Activated CD4-positive, alpha-beta T cell treated with anti-CD3 and anti-CD28 coated beads for 36 hours (primary cell): ENCODE measurements around the gene KDM2B. TPM values are rescaled to one million over a fixed set of nuclear protein-coding genes. Genes with fewer than 3 reads are reported as not detected.
A peak's percentile ranks its signal among the peaks of the same experiment; 100 is the strongest.
"Not testable (repeated sequence)": the region's sequence is repeated elsewhere in the genome, so short reads cannot be mapped to it uniquely, and the experiment has no call there.

Source experiments
- ATAC-seq: fragments of 200-7000 bp; cut with Tn5 transposase; one replicate; pipeline ENCODE4 v1.10.0; 2021; ENCODE audit warnings: mild to moderate bottlenecking, moderate library complexity
- CTCF ChIA-PET: fragments of 350-600 bp; sonication (Branson Sonifier 250); formaldehyde crosslinking; loops from one replicate; lab custom pipeline; 2021; ENCODE audit warnings: antibody characterized with exemption; lab: Charles Lee
- POLR2A ChIA-PET: fragments of 350-600 bp; sonication (Branson Sonifier 250); formaldehyde crosslinking; loops from one replicate; lab custom pipeline; 2021; ENCODE audit warnings: antibody characterized with exemption, inconsistent platforms; lab: Charles Lee
- DNase-seq: peaks from one replicate; pipeline ENCODE4 v3.0.0-alpha.2; 2020
- H3K27ac Mint-ChIP-seq: one replicate; pipeline ENCODE4 v1.8.0; 2021; ENCODE audit warnings: mixed read lengths
- H3K27me3 Mint-ChIP-seq: one replicate; pipeline ENCODE4 v1.8.0; 2021; ENCODE audit warnings: mixed read lengths
- H3K36me3 Mint-ChIP-seq: one replicate; pipeline ENCODE4 v1.8.0; 2021; ENCODE audit warnings: low read depth, mixed read lengths
- H3K4me1 Mint-ChIP-seq: one replicate; pipeline ENCODE4 v1.8.0; 2021; ENCODE audit warnings: mixed read lengths
- H3K4me3 Mint-ChIP-seq: one replicate; pipeline ENCODE4 v1.8.0; 2021; ENCODE audit warnings: mild to moderate bottlenecking, moderate library complexity, mixed read lengths
- H3K9me3 Mint-ChIP-seq: one replicate; pipeline ENCODE4 v1.8.0; 2021; ENCODE audit warnings: low read depth, mixed read lengths
- intact Hi-C, 2 experiments: fragments of 100-400 bp; cut with DNase I in 1 of 2; cut with micrococcal nuclease in 1 of 2; formaldehyde crosslinking; loops; one replicate each; pipeline versions ENCODE4 v1.14.2 to v1.15.1; 2022 to 2024; cut with DNase I, micrococcal nuclease
- total RNA-seq, 2 experiments: library from RNA; stranded (reverse); gene quantifications; one replicate each; pipeline ENCODE4 v1.2.3, GENCODE V29; 2021

The KDM2B gene
- total RNA-seq, 2 experiments from 2014 or later: 39.2 to 48.7 TPM

DNA sequence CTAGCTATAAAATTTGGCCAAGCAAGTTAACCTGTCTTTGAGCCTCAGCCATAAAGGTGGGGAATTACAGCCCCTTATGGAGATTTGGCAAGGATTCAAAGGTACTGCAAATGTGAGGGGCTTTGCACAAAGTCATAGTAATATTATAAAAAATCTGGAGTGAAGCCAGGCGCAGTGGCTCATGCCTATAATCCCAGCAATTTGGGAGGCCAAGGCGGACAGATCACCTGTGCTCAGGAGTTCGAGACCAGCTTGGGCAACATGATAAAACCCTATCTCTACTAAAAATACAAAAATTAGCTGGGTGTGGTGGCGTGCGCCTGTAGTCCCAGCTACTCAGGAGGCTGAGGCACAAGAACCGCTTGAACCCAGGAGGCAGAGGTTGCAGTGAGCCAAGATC lies 4.1 kb upstream of the KDM2B start:
- POLR2A ChIA-PET, H3K4me3 Mint-ChIP-seq, DNase-seq, H3K27ac Mint-ChIP-seq, H3K9me3 Mint-ChIP-seq, H3K27me3 Mint-ChIP-seq, ATAC-seq, H3K36me3 Mint-ChIP-seq: not testable (repeated sequence)
- intact Hi-C loops: loop anchor here in 1 of 2 experiments (10.0 kb wide), 1 partner anchor 500 kb away; no protein-coding TSS in a partner anchor
- peaks cover 21% of the 10 kb centered on the region for H3K4me1 Mint-ChIP-seq
- CTCF ChIA-PET: interaction anchor here (1.0 to 1.3 kb wide), 2 partner anchors 42 to 102 kb away, joined by 3 to 4 read pairs; no protein-coding TSS in a partner anchor

DNA sequence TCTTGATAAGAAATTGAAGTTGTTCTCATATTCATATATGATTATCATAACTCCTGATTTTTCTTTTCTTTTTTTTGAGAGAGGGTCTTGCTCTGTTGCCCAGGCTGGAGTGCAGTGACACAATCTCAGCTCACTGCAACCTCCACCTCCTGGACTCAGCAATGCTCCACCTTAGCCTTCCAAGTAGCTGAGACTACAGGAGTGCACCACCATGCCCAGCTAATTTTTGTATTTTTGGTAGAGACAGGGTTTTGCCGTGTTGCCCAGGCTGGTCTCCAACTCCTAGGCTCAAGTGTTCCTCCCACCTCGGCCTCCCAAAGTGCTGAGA lies 2.5 kb upstream of the KDM2B start:
- not testable (repeated sequence) for H3K36me3 Mint-ChIP-seq, H3K27ac Mint-ChIP-seq, H3K4me3 Mint-ChIP-seq, ATAC-seq, DNase-seq, H3K27me3 Mint-ChIP-seq, H3K9me3 Mint-ChIP-seq
- H3K4me1 Mint-ChIP-seq: peaks cover 19% of the 10 kb centered on the region
- POLR2A ChIA-PET: interaction anchor here (0.6 kb wide), 1 partner anchor 15 kb away, joined by 3 read pairs; no protein-coding TSS in a partner anchor
- intact Hi-C loops: loop anchor here in 1 of 2 experiments (10.0 kb wide), 1 partner anchor 502 kb away; no protein-coding TSS in a partner anchor
- CTCF ChIA-PET: interaction anchor here (1.2 kb wide), 1 partner anchor 31 kb away, joined by 3 read pairs; no protein-coding TSS in a partner anchor

DNA sequence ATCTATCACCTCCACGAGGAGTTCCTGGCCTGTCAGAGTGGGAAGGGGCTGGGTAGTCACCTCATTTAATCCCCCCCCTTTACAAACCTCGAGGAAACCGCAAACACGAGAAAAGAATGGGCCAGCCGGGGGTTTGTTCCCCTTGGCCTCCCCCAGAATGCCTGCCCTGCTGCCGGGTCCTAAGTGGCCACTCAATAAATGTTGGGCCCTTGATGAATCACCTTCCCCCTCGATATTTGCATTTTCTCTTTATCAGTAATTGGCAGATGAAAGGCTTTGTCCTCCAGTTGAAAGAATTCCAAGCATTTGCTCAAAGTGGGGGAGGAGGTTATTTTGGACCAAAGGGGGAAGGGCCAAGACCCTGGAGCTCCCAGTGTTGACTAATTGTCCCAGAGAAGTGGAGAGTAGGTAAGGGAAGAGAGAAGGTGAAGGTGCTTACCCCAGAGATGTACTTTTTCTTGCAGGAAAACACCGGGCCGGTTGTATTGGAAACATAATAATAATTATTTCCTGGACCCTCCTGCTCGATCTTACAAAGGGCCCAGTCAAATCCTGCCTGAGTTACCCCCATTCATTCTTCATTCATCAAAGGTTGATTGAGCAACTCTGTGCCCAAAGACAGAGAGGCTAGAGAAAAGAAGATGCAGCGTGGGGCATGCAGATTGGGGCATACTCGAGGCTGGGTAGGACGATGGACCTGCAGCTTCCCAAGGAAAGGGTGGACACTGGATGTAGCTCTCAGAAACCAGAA lies 1.9 kb upstream of the KDM2B start:
- no peaks in the 10 kb centered on the region for H3K9me3 Mint-ChIP-seq
- H3K4me3 Mint-ChIP-seq: peak overlapping the region; percentile 19
- POLR2A ChIA-PET: interaction anchor here (0.6 kb wide), 1 partner anchor 14 kb away, joined by 3 read pairs; no protein-coding TSS in a partner anchor
- H3K4me1 Mint-ChIP-seq: peaks cover 19% of the 10 kb centered on the region
- no peaks in the 10 kb centered on the region for H3K27me3 Mint-ChIP-seq
- H3K27ac Mint-ChIP-seq: peak overlapping the region; percentile 8
- CTCF ChIA-PET: interaction anchor here (0.7 to 1.2 kb wide), 2 partner anchors 30 to 229 kb away, joined by 3 to 4 read pairs; no protein-coding TSS in a partner anchor
- no peak for ATAC-seq
- no peaks in the 10 kb centered on the region for H3K36me3 Mint-ChIP-seq
- intact Hi-C loops: loop anchor here in 1 of 2 experiments (10.0 kb wide), 1 partner anchor 502 kb away; no protein-coding TSS in a partner anchor
- no peak for DNase-seq

DNA sequence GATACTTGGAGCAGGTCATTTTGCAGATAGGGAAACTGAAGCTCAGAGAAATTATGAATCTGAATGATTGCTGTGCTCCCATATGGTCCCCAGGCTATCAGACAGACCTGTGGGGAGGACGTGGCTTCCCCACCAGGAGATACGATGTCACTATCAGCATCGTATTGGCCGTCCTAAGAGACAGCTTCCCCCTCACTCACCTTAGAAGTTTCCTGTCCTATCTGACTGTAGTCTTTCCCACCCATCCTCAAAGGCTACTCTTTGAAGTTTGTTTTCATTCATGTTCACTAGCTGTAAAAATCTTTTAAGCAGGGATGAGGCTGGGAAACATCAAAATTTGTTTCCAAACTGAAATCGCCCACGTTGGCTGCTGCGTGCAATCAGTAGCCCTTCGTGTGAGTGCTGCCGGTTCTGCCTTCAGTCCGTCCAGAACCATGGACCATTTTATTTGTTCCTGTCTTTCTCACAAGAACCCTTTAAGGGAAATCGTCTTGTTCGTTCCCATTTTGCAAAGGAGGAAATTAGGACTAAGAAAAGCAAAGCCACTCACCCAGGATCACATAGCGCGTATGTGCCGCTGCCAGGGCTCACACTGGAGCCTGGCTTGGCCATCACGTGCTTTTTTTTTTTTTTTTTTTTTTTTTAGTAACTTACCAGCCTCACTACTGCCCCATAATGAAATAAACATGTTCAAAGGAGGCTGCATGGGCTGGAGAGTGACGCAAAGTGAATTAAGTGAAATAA lies 1.0 kb upstream of the KDM2B start:
- ChIA-PET POLR2A (interaction anchor here (0.6 to 1.0 kb wide), 4 partner anchors 10 to 945 kb away, joined by 3 to 4 read pairs (median 3); partner anchors contain the start of gene RSRC2), CTCF (interaction anchor here (0.9 to 1.2 kb wide), 3 partner anchors 18 to 46 kb away, joined by 3 to 5 read pairs (median 4); no protein-coding TSS in a partner anchor)
- DNase-seq (no peak), ATAC-seq (no peak)
- Mint-ChIP-seq H3K27ac (peak overlapping the region; percentile 71), H3K9me3 (no peaks in the 10 kb centered on the region), H3K27me3 (no peaks in the 10 kb centered on the region), H3K4me1 (peaks cover 24% of the 10 kb centered on the region), H3K4me3 (peak overlapping the region; percentile 83), H3K36me3 (no peaks in the 10 kb centered on the region)
- intact Hi-C loops: loop anchor here (1.0 to 10.0 kb wide), 6 partner anchors 8 to 503 kb away; partner anchors contain the start of genes CAMKK2 (in 1 of the 2) and ORAI1 (in 1 of the 2)

DNA sequence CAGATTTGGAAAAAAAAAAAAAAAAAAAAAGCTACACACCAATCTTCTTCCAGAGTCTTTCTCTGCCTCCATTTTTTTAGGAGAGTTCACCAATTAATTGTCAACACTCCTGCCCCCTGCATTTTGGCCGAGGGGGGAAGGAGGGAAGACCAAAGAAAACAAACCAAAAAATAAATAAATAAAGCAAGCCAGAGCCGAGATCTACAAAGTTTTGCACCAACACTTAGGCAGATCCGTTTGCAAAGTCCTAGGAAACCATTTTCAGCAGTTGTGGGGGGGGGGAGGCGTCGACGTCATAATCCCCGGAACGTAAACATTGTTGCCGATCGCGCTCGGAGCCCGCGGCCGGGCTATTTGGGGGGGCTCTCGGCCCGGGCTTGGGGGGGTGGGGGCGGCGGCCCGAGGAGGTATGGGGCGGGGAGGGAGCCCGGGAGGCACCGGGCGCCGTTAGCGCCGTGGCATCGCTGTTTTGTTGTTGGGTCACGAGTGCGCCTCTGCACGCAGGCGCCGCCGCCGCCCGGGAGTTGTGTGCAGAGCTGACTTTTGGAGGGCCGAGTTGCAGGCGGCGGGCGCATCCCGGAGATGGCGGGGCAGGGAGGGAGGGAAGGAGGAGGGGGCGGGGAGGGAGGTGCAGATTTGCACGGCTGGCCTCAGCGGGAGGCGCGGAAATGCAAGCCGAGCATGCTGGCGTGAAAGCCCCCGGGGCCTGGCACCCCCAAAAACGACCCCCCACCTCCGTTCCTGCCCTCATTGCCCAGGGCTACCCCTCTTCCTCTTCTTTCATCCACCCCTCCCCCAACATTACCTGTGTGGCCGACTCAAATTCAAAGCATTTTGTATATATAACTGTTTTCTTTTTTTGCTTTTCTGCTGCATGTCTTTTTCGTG lies 598 bp downstream of the KDM2B start:
- ChIA-PET POLR2A (interaction anchor here (0.7 to 2.7 kb wide), 3 partner anchors 11 to 223 kb away, joined by 3 to 12 read pairs (median 4); partner anchors contain the start of gene ORAI1), CTCF (interaction anchor here (0.7 to 1.1 kb wide), 5 partner anchors 12 to 132 kb away, joined by 3 to 8 read pairs (median 4); partner anchors contain the start of genes ORAI1 and TMEM120B)
- Mint-ChIP-seq H3K9me3 (no peaks in the 10 kb centered on the region), H3K4me3 (peak overlapping the region; percentile 83), H3K4me1 (peaks cover 24% of the 10 kb centered on the region), H3K27ac (peak overlapping the region; percentile 99), H3K27me3 (no peaks in the 10 kb centered on the region), H3K36me3 (no peaks in the 10 kb centered on the region)
- intact Hi-C loops: loop anchor here (1.0 to 10.0 kb wide), 7 partner anchors 10 to 505 kb away; partner anchors contain the start of genes ORAI1 (in 2 of the 2) and CAMKK2 (in 1 of the 2)
- DNase-seq (peak; percentile 87), ATAC-seq (peak; percentile 76)

DNA sequence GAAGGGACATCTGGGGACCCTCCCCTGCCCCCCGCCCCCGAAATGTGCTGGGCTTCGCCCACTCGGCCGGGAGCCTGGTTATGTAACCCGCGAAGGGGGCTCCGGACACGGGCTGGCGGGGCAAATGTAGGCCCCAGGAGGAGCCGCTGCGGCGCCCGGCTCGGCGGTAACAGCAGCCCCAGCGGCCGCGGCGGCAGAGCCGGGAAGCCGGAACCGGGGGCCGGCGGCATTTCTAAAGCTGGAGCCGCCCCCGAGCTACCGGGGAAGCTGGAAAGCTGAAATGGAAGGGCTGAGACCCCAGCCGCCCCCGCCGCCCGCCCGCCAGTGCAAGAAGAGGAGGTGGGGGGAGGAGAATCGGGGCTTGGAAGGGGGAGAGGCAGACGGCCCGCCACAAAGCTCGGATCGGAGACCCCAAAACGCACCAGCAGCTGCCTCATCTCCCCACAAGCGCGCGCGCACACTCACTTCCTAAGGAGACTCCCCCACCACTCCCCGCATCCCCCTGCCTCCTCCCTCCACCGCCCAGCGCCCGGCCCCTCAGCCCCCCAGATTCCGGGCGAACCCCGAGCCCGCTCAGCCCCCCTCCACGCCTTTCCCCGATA lies 1.5 kb downstream of the KDM2B start:
- ATAC-seq (peak; percentile 4), DNase-seq (peak; percentile 56)
- H3K27ac Mint-ChIP-seq: peak overlapping the region; percentile 99
- peaks cover 24% of the 10 kb centered on the region for H3K4me1 Mint-ChIP-seq
- POLR2A ChIA-PET: interaction anchor here (0.6 to 2.7 kb wide), 4 partner anchors 12 to 224 kb away, joined by 3 to 12 read pairs (median 6); partner anchors contain the start of gene ORAI1
- H3K27me3 Mint-ChIP-seq: no peaks in the 10 kb centered on the region
- peaks cover 2% of the 10 kb centered on the region for H3K36me3 Mint-ChIP-seq
- intact Hi-C loops: no loop called here
- no peaks in the 10 kb centered on the region for H3K9me3 Mint-ChIP-seq
- peak overlapping the region; percentile 83 for H3K4me3 Mint-ChIP-seq
- CTCF ChIA-PET: interaction anchor here (0.7 to 1.1 kb wide), 4 partner anchors 48 to 249 kb away, joined by 3 to 8 read pairs (median 4); partner anchors contain the start of genes ORAI1 and TMEM120B

DNA sequence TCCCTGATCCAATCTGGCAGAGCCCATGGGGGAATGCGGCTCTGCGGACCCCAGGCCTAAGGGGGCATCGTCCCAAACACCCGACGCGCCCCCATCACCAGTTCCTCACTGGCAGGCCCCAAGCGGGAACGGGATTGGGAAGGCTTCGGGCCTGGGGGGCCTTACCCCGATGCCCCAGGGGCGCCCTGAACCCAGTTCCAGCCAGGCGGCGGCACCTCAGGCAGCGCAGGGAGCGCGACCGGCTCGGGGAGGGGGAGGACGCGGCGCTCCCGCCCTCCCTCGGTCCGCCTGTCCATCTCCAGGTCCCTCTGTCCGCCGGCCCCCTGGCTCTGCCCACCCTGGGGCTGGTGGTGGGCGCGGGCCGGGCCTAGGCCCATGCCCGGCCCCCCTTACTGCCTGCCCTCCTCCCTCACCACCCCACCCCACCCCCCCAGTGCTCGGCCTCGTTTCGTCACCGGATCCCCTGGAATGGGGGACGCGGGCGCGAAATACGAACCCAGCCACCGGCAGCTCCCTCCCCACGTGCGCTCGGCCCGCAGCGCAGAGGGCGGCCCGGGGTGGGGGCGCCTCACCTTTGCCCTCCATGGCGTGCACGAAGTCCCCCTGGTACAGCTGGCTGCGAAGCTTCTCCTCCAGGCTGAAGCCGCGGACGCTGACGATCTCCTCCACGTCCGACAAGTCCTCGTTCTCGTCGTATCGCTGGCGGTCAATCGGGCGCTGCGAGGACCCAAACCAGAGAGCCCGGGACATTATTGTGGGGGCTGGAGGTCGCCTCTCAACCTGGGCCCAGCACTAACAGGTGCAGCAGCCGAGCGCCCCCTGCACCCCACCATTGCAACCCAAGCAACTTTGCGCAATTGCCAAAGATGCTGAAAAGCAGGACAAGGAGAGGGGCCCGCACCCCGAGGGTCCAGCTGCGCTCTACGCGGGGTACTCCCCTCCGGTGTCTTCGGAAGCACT lies 2.3 kb downstream of the KDM2B start:
- intact Hi-C loops: no loop called here
- Mint-ChIP-seq H3K9me3 (no peaks in the 10 kb centered on the region), H3K4me1 (peaks cover 24% of the 10 kb centered on the region), H3K4me3 (peak overlapping the region; percentile 83), H3K27me3 (no peaks in the 10 kb centered on the region), H3K27ac (peak overlapping the region; percentile 69), H3K36me3 (peaks cover 8% of the 10 kb centered on the region)
- ChIA-PET POLR2A (interaction anchor here (0.6 to 2.7 kb wide), 2 partner anchors 48 to 75 kb away, joined by 9 to 12 read pairs; partner anchors contain the start of gene ORAI1), CTCF (interaction anchor here (0.7 to 1.0 kb wide), 5 partner anchors 16 to 134 kb away, joined by 3 to 4 read pairs (median 3); partner anchors contain the start of gene TMEM120B)
- ATAC-seq (no peak), DNase-seq (peak; percentile 38)

DNA sequence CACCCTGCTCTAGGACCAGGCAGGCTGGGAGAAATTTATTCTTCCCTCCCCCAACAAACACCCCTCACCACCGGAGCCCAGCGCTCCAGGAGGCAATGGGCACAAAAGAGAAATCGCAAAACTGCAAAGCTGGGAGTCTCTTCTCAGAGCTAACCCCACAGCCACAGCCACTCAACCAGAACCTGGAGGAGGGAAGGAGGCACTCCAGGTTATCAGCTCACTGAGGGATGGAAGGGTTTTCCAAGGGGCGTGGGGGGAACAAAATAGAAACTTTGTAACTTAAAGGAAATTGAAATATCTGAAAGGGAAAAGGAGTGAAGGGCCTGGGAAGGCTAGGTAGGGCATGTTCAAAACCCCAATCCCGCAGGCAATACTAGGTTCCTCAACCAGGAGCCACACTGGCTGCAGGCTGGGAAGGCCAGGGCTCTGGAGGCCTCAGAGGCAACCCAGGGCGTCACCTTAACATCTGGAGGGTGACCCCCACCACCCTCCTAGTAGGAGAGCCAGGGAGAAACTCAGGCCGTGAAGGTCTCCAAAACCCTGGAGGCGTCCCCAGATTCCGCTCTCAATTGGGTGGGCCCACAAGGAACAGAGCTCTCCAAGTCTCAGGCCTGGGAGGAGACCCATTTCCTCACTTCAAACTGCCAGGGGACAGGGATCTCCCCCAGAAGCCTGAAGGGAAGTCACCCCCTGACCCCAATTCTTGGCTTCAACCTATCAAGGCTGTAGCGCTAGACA lies 3.2 kb downstream of the KDM2B start:
- POLR2A ChIA-PET: interaction anchor here (0.6 kb wide), 2 partner anchors 38 to 48 kb away, joined by 3 read pairs; no protein-coding TSS in a partner anchor
- Mint-ChIP-seq H3K27ac (peak overlapping the region; percentile 51), H3K9me3 (no peaks in the 10 kb centered on the region), H3K4me1 (peaks cover 22% of the 10 kb centered on the region), H3K36me3 (peaks cover 8% of the 10 kb centered on the region), H3K4me3 (no peak overlapping the region), H3K27me3 (no peaks in the 10 kb centered on the region)
- no peak for DNase-seq
- CTCF ChIA-PET: interaction anchor here (0.7 to 1.4 kb wide), 6 partner anchors 25 to 99 kb away, joined by 3 to 5 read pairs (median 3); no protein-coding TSS in a partner anchor
- ATAC-seq: no peak
- intact Hi-C loops: no loop called here
